Umbilical cord (tissue), 2 donors: ENCODE results near the gene ZFP36L1. TPM values are rescaled to one million over a fixed set of nuclear protein-coding genes. Genes with fewer than 3 reads are reported as not detected.
A peak's percentile ranks its signal among the peaks of the same experiment; 100 is the strongest.

Experiments
- DNase-seq: peaks from one replicate; pipeline ENCODE4 v3.0.0-alpha.2; 2015; ENCODE audit warnings: low spot score
- total RNA-seq: library from RNA; depleted of rRNA; stranded (reverse); fragments of >200 nt; gene quantifications from one replicate; pipeline ENCODE4 v1.2.3, GENCODE V29; 2014; ENCODE audit warnings: low replicate concordance; ENCODE audit not compliant: insufficient read depth

ZFP36L1 gene
- 134 TPM for total RNA-seq

- DNase-seq, result peak; percentile 99
Measured at GRCh38 chr14:68792979-68793733, at the start of gene ZFP36L1. Gene ZFP36L1 (minus strand): TSS chr14:68793067. CDS start chr14:68792938, 129 bp downstream.

- no peak for DNase-seq
Measured at GRCh38 chr14:68842298-68842697, 49.4 kb upstream of the ZFP36L1 start.

GRCh38 chr14:68841016-68841809 is 48.3 kb upstream of the ZFP36L1 start:
- DNase-seq, result no peak

GRCh38 chr14:68840454-68840853 is 47.6 kb upstream of the ZFP36L1 start:
- no peak for DNase-seq

- no peak for DNase-seq
Measured at GRCh38 chr14:68836082-68836481, 43.2 kb upstream of the ZFP36L1 start.

GRCh38 chr14:68834816-68835215 is 41.9 kb upstream of the ZFP36L1 start:
- no peak for DNase-seq

- DNase-seq, result no peak
Measured at GRCh38 chr14:68828698-68829097, 35.8 kb upstream of the ZFP36L1 start.

- DNase-seq, result no peak
Measured at GRCh38 chr14:68825729-68826128, 32.9 kb upstream of the ZFP36L1 start.

GRCh38 chr14:68824517-68825347 is 31.9 kb upstream of the ZFP36L1 start:
- peak; percentile 73 for DNase-seq

GRCh38 chr14:68824207-68824516 is 31.3 kb upstream of the ZFP36L1 start:
- DNase-seq, result no peak

GRCh38 chr14:68823434-68824206 is 30.8 kb upstream of the ZFP36L1 start:
- DNase-seq, result no peak

- no peak for DNase-seq
Measured at GRCh38 chr14:68822926-68823325, 30.1 kb upstream of the ZFP36L1 start.

- DNase-seq, result no peak
Measured at GRCh38 chr14:68822132-68822651, 29.3 kb upstream of the ZFP36L1 start.

GRCh38 chr14:68820999-68821683 is 28.3 kb upstream of the ZFP36L1 start:
- no peak for DNase-seq

GRCh38 chr14:68820536-68820935 is 27.7 kb upstream of the ZFP36L1 start:
- no peak for DNase-seq

- no peak for DNase-seq
Measured at GRCh38 chr14:68820119-68820518, 27.3 kb upstream of the ZFP36L1 start.

- DNase-seq, result peak; percentile 51
Measured at GRCh38 chr14:68819260-68819691, 26.4 kb upstream of the ZFP36L1 start.

GRCh38 chr14:68817506-68818212 is 24.8 kb upstream of the ZFP36L1 start:
- no peak for DNase-seq

GRCh38 chr14:68816943-68817430 is 24.1 kb upstream of the ZFP36L1 start:
- no peak for DNase-seq
